ENCODE results near the gene NEUROG2.
"Not testable (repeated sequence)": the region's sequence is repeated elsewhere in the genome, so short reads cannot be mapped to it uniquely, and the experiment has no call there.

Gene NEUROG2

GRCh38 chr4:112516066-112516470 is at the start of gene NEUROG2:
TSS of gene NEUROG2 (minus strand) at chr4:112516180. CDS start at chr4:112515475, 705 bp downstream.
- H3K36me3 Mint-ChIP-seq, result no peaks in the 10 kb centered on the region
- peaks cover 49% of the 10 kb centered on the region for H3K27me3 Mint-ChIP-seq
- H3K9me3 Mint-ChIP-seq, result peaks cover 3% of the 10 kb centered on the region
- H3K4me3 Mint-ChIP-seq, result peak within 1 kb of the TSS; percentile 99
- peak within 1 kb of the TSS; percentile 55 for H3K27ac Mint-ChIP-seq
- DNase-seq (ENCODE audit: low spot score in 2 of 2), result no peak
- no peak for ATAC-seq (ENCODE audit: low read depth)
- H3K4me1 Mint-ChIP-seq, result peaks cover 37% of the 10 kb centered on the region

DNA sequence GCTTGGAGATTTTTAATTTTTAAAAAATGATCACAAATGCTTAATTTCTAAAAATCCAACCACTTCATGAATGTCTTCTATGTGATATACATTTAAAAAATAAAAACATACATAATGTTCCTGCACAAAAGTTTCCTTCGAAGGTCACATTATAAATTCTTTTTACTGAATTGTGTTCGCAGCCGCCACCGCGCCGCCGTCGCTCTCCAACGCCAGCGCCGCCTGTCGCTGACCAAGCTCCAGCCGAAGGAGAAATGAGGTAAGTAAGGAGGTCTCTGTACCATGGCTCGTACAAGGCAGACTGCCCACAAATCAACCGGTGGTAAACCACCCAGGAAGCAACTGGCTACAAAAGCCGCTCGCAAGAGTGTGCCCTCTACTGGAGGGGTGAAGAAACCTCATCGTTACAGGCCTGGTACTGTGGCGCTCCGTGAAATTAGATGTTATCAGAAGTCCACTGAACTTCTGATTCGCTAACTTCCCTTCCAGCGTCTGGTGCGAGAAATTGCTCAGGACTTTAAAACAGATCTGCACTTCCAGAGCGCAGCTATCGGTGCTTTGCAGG is 48.8 kb upstream of the NEUROG2 start:
- ATAC-seq (ENCODE audit: low read depth) (no peak), DNase-seq (ENCODE audit: low spot score in 2 of 2) (no peak)
- Mint-ChIP-seq H3K27me3 (no peaks in the 10 kb centered on the region), H3K9me3 (no peaks in the 10 kb centered on the region), H3K4me3 (no peak overlapping the region), H3K36me3 (peaks cover 2% of the 10 kb centered on the region), H3K4me1 (peaks cover 7% of the 10 kb centered on the region), H3K27ac (no peak overlapping the region)

DNA sequence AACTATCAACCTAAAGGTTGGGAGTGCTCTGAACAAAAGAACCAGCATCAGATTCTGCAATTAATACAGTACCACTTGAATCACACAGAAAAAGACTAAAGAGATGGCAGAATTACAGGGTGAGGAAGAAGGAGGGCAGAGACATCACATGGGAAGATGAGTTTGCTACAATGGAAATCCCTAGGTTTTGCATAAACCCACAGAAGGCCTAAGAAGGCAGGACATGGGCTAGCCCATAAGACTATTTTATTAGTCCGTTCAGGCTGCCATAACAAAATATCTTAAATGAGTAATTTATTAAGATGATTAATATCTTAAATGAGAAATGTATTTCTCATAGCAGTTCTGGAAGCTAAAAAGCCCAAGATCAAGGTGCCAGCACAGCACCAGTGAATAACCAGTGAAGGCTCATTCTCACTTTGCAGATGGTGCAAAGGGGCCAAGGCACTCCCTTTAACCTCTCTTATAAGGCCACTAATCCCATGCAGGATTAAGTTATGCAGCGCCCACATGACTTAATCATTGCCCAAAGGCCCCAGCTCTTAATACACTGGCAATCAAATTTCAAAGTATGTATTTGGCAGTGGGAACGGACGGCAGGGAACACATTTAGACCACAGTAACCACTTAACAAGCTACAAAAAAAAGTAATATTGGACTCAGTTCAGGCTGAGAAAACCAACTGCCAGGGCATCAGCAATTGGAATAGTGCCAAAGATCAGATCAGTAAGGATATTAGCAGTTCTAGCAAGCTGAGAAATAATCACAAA is 47.6 kb upstream of the NEUROG2 start:
- ATAC-seq (ENCODE audit: low read depth) (no peak), DNase-seq (ENCODE audit: low spot score in 2 of 2) (no peak)
- Mint-ChIP-seq H3K4me3 (no peak overlapping the region), H3K9me3 (no peaks in the 10 kb centered on the region), H3K27me3 (no peaks in the 10 kb centered on the region), H3K4me1 (peaks cover 10% of the 10 kb centered on the region), H3K27ac (no peak overlapping the region), H3K36me3 (peaks cover 2% of the 10 kb centered on the region)

DNA sequence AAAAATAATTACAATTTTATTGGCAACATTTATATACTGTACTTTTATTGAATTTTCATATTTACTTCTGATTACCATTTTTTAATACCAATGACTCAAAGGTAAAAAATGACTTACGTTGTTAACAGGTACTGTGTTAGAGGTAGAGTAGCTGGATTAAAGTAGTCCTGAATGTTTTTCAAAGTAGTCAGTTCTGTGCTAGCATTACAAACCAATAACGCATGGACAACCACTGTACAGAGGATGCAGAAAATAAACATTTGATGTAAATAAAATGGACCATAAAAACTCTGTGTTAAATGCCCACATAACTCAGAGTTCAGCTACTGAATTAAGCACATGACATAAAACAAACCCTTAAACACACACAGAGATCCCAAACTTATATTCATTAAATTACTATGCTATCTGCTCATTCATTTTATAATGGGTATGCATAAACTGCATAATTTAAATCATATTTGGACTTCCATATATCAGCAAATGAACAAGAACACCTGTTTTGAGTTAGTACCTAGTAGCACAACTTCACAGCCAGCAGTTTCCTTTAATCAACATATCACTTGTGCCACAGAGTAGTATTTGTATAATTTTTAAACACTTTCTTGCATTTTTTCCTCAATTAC is 46.4 kb upstream of the NEUROG2 start:
- Mint-ChIP-seq H3K36me3 (peaks cover 2% of the 10 kb centered on the region), H3K27me3 (no peaks in the 10 kb centered on the region), H3K9me3 (no peaks in the 10 kb centered on the region), H3K27ac (no peak overlapping the region), H3K4me3 (no peak overlapping the region), H3K4me1 (peaks cover 10% of the 10 kb centered on the region)
- DNase-seq (ENCODE audit: low spot score in 2 of 2), result no peak
- ATAC-seq (ENCODE audit: low read depth), result no peak

DNA sequence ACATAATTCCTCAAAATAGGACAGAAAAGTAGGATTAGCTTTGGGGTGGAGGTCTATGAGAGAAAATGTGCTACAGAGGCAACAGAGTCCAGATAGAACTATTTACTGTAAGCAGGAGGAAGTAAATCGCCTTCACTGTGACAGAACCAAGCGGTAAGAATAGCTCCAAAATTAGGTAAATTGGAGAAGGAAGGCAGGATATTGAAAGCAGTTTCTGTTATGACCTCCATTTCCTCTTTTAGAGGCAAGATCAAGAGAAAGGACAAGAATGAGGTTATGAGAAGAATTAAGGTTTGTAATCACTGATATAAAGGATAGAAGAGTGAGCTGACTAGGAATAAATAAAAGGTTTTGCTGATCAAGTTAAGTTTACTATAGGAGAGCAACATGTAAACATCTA is 44.1 kb upstream of the NEUROG2 start:
- peaks cover 10% of the 10 kb centered on the region for H3K4me1 Mint-ChIP-seq
- peak in 1 of 2 donors; percentile 5 for DNase-seq (ENCODE audit: low spot score in 2 of 2)
- peak overlapping the region; percentile 1 for H3K4me3 Mint-ChIP-seq
- H3K27ac Mint-ChIP-seq, result peak overlapping the region; percentile 59
- peak; percentile 91 for ATAC-seq (ENCODE audit: low read depth)
- H3K36me3 Mint-ChIP-seq, result peaks cover 2% of the 10 kb centered on the region
- H3K27me3 Mint-ChIP-seq, result no peaks in the 10 kb centered on the region
- H3K9me3 Mint-ChIP-seq, result no peaks in the 10 kb centered on the region

DNA sequence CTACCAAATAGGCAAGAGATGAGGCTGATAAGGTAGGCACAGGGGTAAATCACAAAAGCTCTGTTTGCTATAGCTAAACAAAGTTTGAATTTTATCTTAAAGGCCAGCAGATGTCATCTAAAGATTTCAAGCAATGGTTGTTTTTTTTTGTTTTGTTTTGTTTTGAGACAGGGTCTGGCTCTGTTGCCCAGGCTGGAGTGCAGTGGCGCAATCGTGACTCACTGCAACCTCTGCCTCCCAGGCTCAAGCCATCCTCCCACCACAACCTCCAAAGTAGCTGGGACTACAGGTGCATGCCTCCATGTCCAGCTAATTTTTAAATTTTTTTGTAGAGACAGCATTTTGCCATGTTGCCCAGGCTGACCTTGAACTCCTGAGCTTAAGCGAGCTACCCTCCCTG is 43.1 kb upstream of the NEUROG2 start:
- H3K4me1 Mint-ChIP-seq, result peaks cover 10% of the 10 kb centered on the region
- no peak overlapping the region for H3K27ac Mint-ChIP-seq
- H3K27me3 Mint-ChIP-seq, result no peaks in the 10 kb centered on the region
- no peak for ATAC-seq (ENCODE audit: low read depth)
- no peak for DNase-seq (ENCODE audit: low spot score in 2 of 2)
- H3K36me3 Mint-ChIP-seq, result peaks cover 2% of the 10 kb centered on the region
- H3K9me3 Mint-ChIP-seq, result no peaks in the 10 kb centered on the region
- no peak overlapping the region for H3K4me3 Mint-ChIP-seq

GRCh38 chr4:112557676-112558411 is 41.9 kb upstream of the NEUROG2 start:
- no peak overlapping the region for H3K27ac Mint-ChIP-seq

DNA sequence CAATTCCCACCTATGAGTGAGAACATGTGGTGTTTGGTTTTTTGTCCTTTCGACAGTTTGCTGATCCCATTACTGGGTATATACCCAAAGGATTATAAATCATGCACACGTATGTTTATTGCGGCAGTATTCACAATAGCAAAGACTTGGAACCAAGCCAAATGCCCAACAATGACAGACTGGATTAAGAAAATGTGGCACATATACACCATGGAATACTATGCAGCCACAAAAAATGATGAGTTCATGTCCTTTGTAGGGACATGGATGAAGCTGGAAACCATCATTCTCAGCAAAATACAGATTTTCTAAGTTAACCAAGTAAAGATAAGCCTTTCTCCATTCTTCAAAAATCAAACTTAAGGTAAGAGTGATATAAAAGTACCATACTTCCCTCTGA is 38.3 kb upstream of the NEUROG2 start:
- ATAC-seq (ENCODE audit: low read depth); H3K4me1 Mint-ChIP-seq; DNase-seq (ENCODE audit: low spot score in 2 of 2); H3K36me3 Mint-ChIP-seq; H3K9me3 Mint-ChIP-seq; H3K27me3 Mint-ChIP-seq; H3K27ac Mint-ChIP-seq; H3K4me3 Mint-ChIP-seq: not testable (repeated sequence)

More at GRCh38 chr4:112557676-112558411, 41.9 kb upstream of the NEUROG2 start:
- Mint-ChIP-seq H3K36me3 (peaks cover 2% of the 10 kb centered on the region), H3K9me3 (no peaks in the 10 kb centered on the region), H3K4me1 (peaks cover 8% of the 10 kb centered on the region), H3K27me3 (no peaks in the 10 kb centered on the region), H3K4me3 (no peak overlapping the region)
- DNase-seq (ENCODE audit: low spot score in 2 of 2) (no peak), ATAC-seq (ENCODE audit: low read depth) (no peak)

DNA sequence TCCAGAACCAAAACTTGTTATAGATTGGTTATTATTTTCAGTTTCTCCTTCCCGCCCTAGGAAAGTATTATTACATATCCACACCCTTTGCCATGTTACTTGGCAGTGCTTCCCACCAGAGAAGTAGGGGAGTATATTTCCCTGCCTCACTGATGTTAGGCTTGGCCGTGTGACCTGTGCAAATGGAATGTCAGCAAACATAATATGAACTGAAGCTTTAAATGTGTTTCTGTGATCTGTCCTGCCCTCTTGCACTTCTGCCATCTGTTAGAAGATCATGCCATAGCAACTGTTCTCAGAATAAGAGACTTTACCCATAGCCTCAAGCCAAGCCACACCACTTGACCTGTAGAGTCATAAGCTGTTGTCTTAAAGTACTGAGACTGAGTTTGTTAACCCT is 36.7 kb upstream of the NEUROG2 start:
- H3K4me1 Mint-ChIP-seq, result no peaks in the 10 kb centered on the region
- H3K36me3 Mint-ChIP-seq, result peaks cover 2% of the 10 kb centered on the region
- DNase-seq (ENCODE audit: low spot score in 2 of 2), result no peak
- H3K4me3 Mint-ChIP-seq, result no peak overlapping the region
- no peaks in the 10 kb centered on the region for H3K27me3 Mint-ChIP-seq
- no peaks in the 10 kb centered on the region for H3K9me3 Mint-ChIP-seq
- ATAC-seq (ENCODE audit: low read depth), result no peak
- no peak overlapping the region for H3K27ac Mint-ChIP-seq

DNA sequence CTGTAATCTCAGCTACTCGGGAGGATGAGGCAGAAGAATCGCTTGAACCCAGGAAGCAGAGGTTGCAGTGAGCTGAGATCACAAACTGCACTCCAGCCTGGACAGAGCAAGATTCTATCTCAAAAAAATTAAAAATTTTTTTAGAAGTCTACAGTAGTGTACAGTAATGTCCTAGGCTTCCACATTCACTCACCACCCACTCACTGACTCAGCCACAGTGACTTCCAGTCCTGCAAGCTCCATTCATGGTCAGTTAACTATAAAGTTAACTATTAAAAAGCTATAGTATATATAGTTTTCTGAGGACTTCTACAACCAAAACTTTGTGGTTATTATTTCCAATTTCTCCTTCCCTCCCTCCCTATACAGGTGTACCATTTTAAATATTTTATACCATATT is 34.7 kb upstream of the NEUROG2 start:
- H3K4me3 Mint-ChIP-seq, result no peak overlapping the region
- DNase-seq (ENCODE audit: low spot score in 2 of 2), result no peak
- H3K27ac Mint-ChIP-seq, result no peak overlapping the region
- H3K4me1 Mint-ChIP-seq, result no peaks in the 10 kb centered on the region
- H3K27me3 Mint-ChIP-seq, result no peaks in the 10 kb centered on the region
- H3K9me3 Mint-ChIP-seq, result no peaks in the 10 kb centered on the region
- no peak for ATAC-seq (ENCODE audit: low read depth)
- H3K36me3 Mint-ChIP-seq, result peaks cover 3% of the 10 kb centered on the region

DNA sequence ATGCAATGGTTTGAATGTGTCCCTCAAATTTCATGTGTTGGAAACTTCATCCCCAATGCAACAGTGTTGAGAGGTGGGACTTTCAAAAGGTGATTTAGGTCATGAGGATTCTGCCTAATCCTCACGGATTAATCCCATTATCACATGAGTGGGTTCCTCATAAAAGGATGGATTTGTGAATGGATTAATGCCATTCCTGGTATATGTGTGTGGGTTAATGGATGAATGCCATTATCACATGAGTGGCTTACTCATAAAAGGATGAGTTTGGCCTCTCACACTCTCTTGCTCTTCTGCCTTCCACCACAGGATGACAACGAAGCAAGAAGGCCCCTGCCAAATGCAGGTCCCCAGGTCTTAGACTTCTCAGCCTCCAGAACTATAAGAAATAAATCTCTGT is 30.5 kb upstream of the NEUROG2 start:
- no peak for DNase-seq (ENCODE audit: low spot score in 2 of 2)
- Mint-ChIP-seq H3K4me1 (no peaks in the 10 kb centered on the region), H3K27me3 (no peaks in the 10 kb centered on the region), H3K27ac (no peak overlapping the region), H3K36me3 (peaks cover 2% of the 10 kb centered on the region), H3K4me3 (no peak overlapping the region), H3K9me3 (no peaks in the 10 kb centered on the region)
- no peak for ATAC-seq (ENCODE audit: low read depth)

- ATAC-seq (ENCODE audit: low read depth) (no peak), DNase-seq (ENCODE audit: low spot score in 2 of 2) (no peak)
- Mint-ChIP-seq H3K27me3 (no peaks in the 10 kb centered on the region), H3K4me3 (no peak overlapping the region), H3K27ac (no peak overlapping the region), H3K4me1 (no peaks in the 10 kb centered on the region), H3K36me3 (peaks cover 2% of the 10 kb centered on the region), H3K9me3 (no peaks in the 10 kb centered on the region)
Measured at GRCh38 chr4:112545346-112545745, 29.4 kb upstream of the NEUROG2 start.

GRCh38 chr4:112540695-112541094 is 24.7 kb upstream of the NEUROG2 start:
- no peak for DNase-seq (ENCODE audit: low spot score in 2 of 2)
- no peak for ATAC-seq (ENCODE audit: low read depth)
- H3K4me3 Mint-ChIP-seq, result no peak overlapping the region
- no peaks in the 10 kb centered on the region for H3K27me3 Mint-ChIP-seq
- no peak overlapping the region for H3K27ac Mint-ChIP-seq
- H3K4me1 Mint-ChIP-seq, result no peaks in the 10 kb centered on the region
- no peaks in the 10 kb centered on the region for H3K9me3 Mint-ChIP-seq
- H3K36me3 Mint-ChIP-seq, result peaks cover 6% of the 10 kb centered on the region

DNA sequence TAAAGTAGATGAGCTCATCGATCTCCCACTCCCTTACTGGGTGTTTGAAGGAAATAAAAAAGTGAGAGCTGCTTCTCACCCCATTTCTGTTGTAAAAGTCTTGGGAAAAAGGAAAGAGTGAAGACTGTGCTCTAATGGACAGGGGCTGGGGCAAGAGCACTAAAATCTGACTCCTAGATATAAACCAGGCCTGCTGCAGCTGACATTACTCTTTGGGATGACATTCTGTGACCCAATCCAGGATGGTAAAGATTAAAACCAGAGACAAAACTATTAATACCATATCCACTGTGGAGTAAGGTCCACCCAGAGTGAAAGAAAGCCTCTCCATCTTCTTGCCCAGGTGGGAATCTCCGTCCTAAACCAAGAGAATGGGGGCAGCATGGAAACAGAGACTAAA is 20.1 kb upstream of the NEUROG2 start:
- no peak for ATAC-seq (ENCODE audit: low read depth)

More for the DNA sequence above, 20.1 kb upstream of the NEUROG2 start:
- Mint-ChIP-seq H3K27ac (no peak overlapping the region), H3K36me3 (peaks cover 6% of the 10 kb centered on the region), H3K4me1 (no peaks in the 10 kb centered on the region), H3K4me3 (no peak overlapping the region), H3K9me3 (no peaks in the 10 kb centered on the region), H3K27me3 (peaks cover 3% of the 10 kb centered on the region)
- no peak for DNase-seq (ENCODE audit: low spot score in 2 of 2)
